ENCODE measurements around the gene SGTA.
"Not testable (repeated sequence)": the region's sequence is repeated elsewhere in the genome, so short reads cannot be mapped to it uniquely, and the experiment has no call there.

Gene SGTA

GRCh38 chr19:2722541-2723344, 60.3 kb downstream of the SGTA start:
- peak; percentile 40 for DNase-seq

DNA sequence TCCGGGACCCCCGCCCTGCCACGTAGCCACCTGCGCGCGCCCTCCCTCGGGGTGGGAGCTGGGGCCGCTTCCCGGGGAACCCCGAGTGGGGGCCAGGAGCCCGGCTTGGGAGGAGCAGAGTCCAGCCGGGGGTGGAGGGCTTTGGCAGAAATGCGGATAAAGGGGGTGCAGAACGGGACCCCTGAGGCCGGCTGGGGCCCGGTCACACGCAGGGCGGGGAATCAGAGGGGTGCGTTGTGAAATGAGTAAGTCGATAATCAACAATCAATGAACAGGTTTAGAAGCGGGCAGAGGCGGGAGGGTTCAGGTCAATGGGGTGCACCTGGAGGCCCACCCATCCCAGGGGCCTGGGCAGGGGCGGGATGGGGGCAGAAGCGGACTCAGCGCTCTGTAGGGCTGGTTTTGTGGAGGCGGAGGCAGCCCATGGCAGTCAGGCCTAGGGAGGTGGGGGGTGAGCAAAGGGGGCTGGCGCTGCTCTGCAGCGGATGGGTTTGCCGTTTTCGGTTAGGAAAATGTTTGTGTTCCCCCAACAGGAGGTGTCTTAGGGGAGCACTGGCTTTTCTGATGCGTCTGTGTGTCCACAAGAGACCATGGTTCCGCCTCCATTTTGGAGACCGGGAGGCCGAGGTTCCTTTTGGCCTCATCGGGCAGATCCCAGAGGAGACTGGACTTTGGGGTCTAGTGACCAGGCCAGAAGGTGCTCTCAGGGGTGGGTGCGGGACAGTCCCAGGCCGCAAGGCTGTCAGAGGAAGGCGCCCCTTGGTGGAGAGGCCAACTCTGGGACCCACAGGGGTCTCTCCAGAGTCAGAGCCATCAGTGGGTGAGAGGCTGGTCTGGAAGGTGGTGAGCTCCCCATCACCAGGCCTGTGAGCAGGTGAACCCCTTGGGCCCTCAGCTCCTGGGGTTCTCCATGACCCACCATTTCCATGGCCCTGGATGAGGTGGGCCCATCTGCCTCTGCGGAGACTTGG, 61.2 kb downstream of the SGTA start:
- DNase-seq: no peak

DNA sequence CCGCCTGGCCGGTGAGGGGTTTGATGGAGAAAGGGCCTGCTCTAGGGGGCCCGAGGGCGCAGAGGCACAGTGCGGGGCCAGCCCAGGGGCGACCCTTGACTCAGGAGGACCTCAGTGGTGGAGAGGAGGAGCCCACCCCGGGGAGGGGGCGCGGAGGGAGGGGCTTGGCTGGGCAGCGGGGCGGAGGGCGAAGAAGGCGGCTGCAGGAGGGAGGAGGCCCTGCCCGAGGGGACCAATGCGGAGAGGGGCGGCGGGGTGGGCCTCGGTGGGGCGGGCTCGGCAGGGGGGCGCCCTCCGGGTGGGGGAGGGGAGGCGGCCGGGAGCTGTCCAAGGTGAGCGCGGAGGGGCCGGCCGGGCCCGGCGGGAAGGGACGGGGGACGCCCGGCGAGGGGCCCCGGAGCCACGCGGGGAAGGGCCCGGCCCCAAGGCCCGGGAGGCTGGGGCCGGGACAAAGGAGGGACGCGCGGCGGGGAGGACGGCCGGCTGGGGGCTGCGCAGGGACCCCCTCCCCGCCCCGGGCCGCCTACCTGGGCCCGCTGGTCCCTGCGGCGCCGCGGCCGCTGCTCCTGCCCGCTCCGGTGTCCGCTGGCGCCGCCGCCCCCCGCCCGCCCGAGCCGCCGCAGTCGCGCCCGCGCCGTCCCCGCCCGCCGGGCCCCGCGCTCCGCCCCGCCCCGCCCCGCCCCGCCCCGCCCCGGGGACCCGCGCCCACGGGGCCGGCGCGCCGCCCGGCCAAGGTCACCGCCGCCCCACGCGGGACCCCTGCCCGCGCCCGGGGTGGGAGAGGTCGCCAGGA, 62.1 kb downstream of the SGTA start, which contains the start of gene DIRAS1:
DIRAS1 (minus strand) TSS at position 596 of the 793 bp plus-strand sequence. CDS start 3,566 bp downstream, outside the sequence.
- no peak for DNase-seq

GRCh38 chr19:2719920-2720776, 62.9 kb downstream of the SGTA start:
- peak; percentile 46 for DNase-seq

GRCh38 chr19:2719232-2719735, 63.8 kb downstream of the SGTA start:
- DNase-seq: no peak

DNA sequence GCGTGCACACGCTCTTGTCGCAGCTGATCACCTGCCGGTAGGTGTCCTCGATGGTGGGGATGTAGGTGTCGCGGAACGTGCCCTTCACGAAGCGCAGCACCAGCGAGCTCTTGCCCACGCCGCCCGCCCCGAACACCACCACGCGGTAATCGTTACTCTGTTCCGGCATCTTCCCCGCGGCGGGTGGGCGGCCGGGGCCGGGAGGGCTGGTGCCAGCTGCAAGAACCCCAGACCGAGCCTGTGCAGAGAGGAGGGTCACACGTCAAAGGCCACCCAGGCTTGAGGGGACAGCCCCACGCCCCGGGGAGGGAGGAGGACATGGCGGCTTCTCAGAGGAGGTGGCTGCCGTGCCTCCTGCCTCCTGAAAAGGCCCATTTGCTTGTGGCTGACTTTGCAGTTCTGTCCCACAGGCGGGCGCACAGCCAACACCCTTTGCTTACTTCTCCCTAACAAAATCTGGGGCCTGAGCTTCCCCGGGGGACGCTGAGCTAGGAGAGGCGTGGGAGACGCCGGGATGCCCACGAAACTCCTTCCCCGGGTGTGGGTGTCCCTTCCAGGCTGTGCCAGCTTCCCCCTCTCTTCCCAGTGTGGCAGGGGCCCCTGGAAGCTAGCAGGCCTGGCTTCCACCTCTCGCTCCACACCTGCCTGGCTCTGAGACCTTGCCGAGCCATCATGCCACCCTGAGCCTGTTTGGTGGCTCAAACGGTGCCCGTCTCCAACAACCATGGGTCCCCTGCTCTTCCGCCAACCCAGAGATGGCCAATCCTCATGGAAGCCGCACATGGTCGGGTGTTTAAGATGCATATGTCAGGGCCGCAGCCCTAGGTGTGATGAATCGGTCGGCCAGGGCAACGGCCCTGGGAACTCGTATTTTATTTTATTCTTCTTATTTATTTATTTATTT, 65.2 kb downstream of the SGTA start:
- DNase-seq: no peak

- DNase-seq: no peak
These were observed 66.1 kb downstream of the SGTA start for GRCh38 chr19:2716722-2717637.

- DNase-seq: no peak
These were observed 66.8 kb downstream of the SGTA start for GRCh38 chr19:2716275-2716650.

DNA sequence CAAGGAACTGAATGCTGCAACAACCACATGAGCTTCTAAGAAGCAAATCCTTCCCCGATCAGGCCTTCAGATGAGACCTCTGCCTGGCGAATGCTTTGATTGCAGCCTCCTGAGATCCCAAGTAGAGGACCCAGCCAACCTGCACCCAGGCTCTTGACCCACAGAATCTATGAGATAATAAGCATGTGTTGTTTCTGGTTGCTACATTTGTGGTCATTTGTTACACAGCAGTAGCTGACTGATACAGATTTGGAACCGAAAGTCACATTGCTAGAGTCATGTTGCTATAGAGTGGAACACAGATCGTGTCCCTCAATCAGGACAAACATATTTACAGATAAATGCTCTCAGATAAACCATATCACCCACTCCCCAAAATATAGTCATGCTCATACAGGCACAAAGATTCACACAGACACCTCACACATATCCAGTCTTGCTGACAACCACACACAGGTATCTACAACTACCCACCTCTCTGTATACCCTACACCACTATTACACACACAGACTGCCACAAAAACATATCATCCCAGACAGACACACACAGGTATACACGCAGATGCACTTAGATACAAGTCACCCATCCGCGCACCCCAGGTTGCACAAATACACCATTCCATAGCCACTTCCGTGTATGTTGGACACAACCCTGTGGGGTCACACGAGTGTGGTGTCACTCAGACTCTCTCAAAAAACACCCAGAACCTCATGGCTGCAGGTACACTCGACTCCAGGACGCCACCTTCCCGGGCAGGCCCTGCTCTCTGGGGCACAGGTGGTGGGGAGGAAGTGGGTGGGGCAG, 67.4 kb downstream of the SGTA start:
- no peak for DNase-seq

DNA sequence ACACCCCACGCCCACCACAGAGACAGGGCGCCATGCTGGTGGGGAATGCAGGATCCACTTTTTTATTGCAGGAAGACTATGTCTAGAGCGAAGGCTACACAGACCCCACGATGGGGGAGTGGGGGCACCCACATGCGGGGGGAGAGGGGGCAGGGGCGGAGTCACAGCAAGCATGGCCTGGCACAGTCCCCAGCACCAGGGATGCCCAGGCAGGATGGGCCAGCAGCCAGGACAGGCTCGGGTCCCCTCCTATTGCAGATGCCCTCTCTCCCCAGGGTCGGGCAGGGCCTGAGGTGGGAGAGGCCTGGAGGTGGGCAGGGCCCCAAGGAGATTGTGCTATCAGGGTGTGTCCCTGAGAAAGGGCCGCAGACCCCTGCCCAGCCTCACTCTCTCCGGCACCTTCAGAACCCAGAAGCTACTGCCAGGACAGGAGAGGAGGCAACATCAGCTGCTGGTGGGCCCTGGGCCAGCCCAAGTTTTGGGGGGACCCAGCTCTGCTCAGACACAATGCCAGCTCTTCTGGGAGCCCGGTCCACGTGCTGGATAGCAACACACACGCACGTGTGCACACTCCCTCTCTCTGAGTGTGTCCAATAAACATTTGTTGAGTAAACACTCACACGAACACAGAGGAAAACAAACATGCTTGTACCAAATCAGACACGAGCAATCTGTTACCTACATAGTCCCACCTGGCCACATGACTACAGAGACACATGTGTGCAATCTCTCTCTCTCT, 68.4 kb downstream of the SGTA start:
- no peak for DNase-seq

GRCh38 chr19:2714102-2714501, 69.0 kb downstream of the SGTA start:
- DNase-seq: not testable (repeated sequence)

- not testable (repeated sequence) for DNase-seq
These were observed 69.9 kb downstream of the SGTA start for GRCh38 chr19:2713170-2713569.

GRCh38 chr19:2711875-2712205, 71.2 kb downstream of the SGTA start:
- DNase-seq: no peak

DNA sequence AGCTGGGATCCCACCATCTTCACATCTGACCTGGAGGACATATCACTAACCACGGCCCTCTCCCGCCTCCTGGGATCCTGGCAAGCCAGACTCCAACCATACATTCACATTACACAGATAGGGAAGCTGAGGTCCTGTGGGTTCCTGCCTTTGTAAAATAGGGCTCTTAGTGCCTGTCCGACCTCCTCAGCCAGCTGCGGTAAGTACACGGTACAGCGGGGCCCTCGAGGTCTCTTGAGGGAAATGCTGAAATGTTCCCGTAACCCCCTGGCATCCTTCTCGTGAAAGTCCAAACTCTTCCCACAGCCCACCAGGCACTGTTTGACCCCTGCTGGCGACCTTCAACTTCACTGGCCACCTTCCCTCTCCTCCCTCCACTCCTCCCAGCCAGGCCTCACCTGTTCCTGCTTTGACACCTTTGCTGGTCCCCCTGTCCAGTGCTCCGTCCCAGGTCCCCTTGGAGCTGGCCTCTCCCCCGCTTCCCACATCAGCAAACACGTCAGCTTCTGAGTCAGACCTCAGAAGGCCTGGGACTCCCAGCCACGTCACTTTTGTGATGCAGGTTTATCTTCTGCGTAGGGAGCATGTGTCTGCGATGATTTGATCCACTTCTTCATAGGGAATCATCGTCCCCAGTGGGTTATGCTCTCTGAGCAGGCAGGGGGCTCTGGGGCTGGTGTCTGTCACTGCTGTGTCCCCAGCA, 71.8 kb downstream of the SGTA start:
- peak; percentile 39 for DNase-seq

DNA sequence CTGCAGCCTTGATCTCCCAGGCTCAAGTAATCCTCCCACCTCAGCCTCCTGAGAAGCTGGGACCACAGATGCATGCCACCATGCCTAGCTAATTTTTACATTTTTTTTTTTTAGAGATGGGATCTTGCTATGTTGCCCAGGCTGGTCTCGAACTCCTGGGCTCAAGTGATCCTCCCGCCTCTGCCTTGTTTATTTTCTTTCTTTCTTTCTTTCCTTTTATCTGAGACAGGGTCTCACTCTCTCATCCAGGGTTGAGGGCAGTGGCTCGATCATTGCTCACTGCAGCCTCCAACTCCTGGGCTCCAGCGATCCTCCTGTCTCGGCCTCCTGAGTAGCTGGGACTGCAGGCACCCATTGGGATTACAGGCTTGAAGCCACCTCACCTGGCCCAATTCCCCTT, 76.8 kb downstream of the SGTA start:
- DNase-seq: no peak
